AG04449 (cell line): ENCODE results near the gene IGFL3.

Source experiments
- CTCF ChIA-PET: fragments of 350-600 bp; formaldehyde crosslinking; extraction: SDS; loops from one replicate; lab custom pipeline; 2021; ENCODE audit warnings: antibody characterized with exemption; lab: Yijun Ruan, JAX
- POLR2A ChIA-PET: fragments of 400-600, 350-600 bp; formaldehyde crosslinking; extraction: SDS; loops from one replicate; lab custom pipeline; 2020; ENCODE audit warnings: antibody characterized with exemption, inconsistent platforms; lab: Yijun Ruan, JAX
- DNase-seq: peaks from one replicate; pipeline ENCODE4 v3.0.0-alpha.2; 2010; ENCODE audit warnings: low read depth, low spot score
- H3K4me3 ChIP-seq: 2 replicates; pipeline ENCODE4 v1.5.1; 2011; ENCODE audit warnings: low read depth, mild to moderate bottlenecking, control low read depth, low read length
- CTCF ChIP-seq: IDR thresholded peaks from one replicate; pipeline ENCODE4 v1.5.1; 2011; ENCODE audit warnings: mild to moderate bottlenecking, moderate library complexity, low read length, control low read depth, inconsistent platforms; ENCODE audit not compliant: insufficient read depth; ENCODE audit errors: missing control alignments

The IGFL3 gene

GRCh38 chr19:46101293-46101692, 23.2 kb downstream of the IGFL3 start:
- no peak for DNase-seq
- CTCF ChIA-PET = interaction anchor here (1.2 to 3.1 kb wide), 2 partner anchors 19 to 23 kb away, joined by 8 to 14 read pairs; no protein-coding TSS in a partner anchor
- POLR2A ChIA-PET = interaction anchor here (0.6 kb wide), 1 partner anchor 238 kb away, joined by 3 read pairs; no protein-coding TSS in a partner anchor
- no peak for TF ChIP-seq CTCF
- H3K4me3 ChIP-seq = no peak overlapping the region

- ChIA-PET CTCF (interaction anchor here (3.1 kb wide), 1 partner anchor 22 kb away, joined by 14 read pairs; no protein-coding TSS in a partner anchor), POLR2A (no interaction called here)
- no peak for DNase-seq
- no peak for TF ChIP-seq CTCF
- no peak overlapping the region for H3K4me3 ChIP-seq
Measured at GRCh38 chr19:46100344-46100743, 24.1 kb downstream of the IGFL3 start.

GRCh38 chr19:46090444-46090843, 34.0 kb downstream of the IGFL3 start:
- TF ChIP-seq CTCF = no peak
- DNase-seq = no peak
- CTCF ChIA-PET = interaction anchor here (0.9 to 3.7 kb wide), 4 partner anchors 9 to 174 kb away, joined by 3 to 23 read pairs (median 12); no protein-coding TSS in a partner anchor
- no peak overlapping the region for H3K4me3 ChIP-seq
- POLR2A ChIA-PET = no interaction called here

- CTCF ChIA-PET = interaction anchor here (0.8 to 3.7 kb wide), 6 partner anchors 8 to 175 kb away, joined by 3 to 23 read pairs (median 6); no protein-coding TSS in a partner anchor
- no peak overlapping the region for H3K4me3 ChIP-seq
- no peak for TF ChIP-seq CTCF
- no peak for DNase-seq
- POLR2A ChIA-PET = no interaction called here
Measured at GRCh38 chr19:46089432-46089831, 35.1 kb downstream of the IGFL3 start.

- H3K4me3 ChIP-seq = no peak overlapping the region
- ChIA-PET POLR2A (no interaction called here), CTCF (interaction anchor here (0.7 to 3.7 kb wide), 8 partner anchors 8 to 192 kb away, joined by 3 to 23 read pairs (median 4); no protein-coding TSS in a partner anchor)
- DNase-seq = no peak
- TF ChIP-seq CTCF = no peak
Measured at GRCh38 chr19:46088101-46088500, 36.4 kb downstream of the IGFL3 start.

GRCh38 chr19:46085888-46086287, 38.6 kb downstream of the IGFL3 start:
- no peak for TF ChIP-seq CTCF
- DNase-seq = no peak
- ChIA-PET CTCF (interaction anchor here (1.7 to 10.3 kb wide), 3 partner anchors 10 to 178 kb away, joined by 4 to 485 read pairs (median 6); no protein-coding TSS in a partner anchor), POLR2A (no interaction called here)
- H3K4me3 ChIP-seq = no peak overlapping the region
